Stimulated activated naive CD8-positive, alpha-beta T cell treated with anti-CD3 and anti-CD28 coated beads, Interleukin-15, amount 100 ng/mL, for 72 hours (primary cell): ENCODE data around the gene LIG3.
A peak's percentile ranks its signal among the peaks of the same experiment; 100 is the strongest.

Experiments used
- ATAC-seq: fragments of 150-1000 bp; cut with Tn5 transposase; 2 replicates; pipeline ENCODE4 v1.10.0; 2021; ENCODE audit warnings: mild to moderate bottlenecking, moderate library complexity
- DNase-seq, 2 donors: peaks; one replicate each; pipeline ENCODE4 v3.0.0; 2021 to 2022
- H3K27ac Mint-ChIP-seq, 2 donors: one replicate each; pipeline ENCODE4 v1.8.0; 2022; ENCODE audit warnings: mild to moderate bottlenecking in 2 of 2, mixed read lengths in 2 of 2, moderate library complexity in 2 of 2
- H3K27me3 Mint-ChIP-seq: one replicate; pipeline ENCODE4 v1.8.0; 2022; ENCODE audit warnings: mixed read lengths
- H3K4me1 Mint-ChIP-seq: one replicate; pipeline ENCODE4 v1.8.0; 2022; ENCODE audit warnings: mild to moderate bottlenecking, mixed read lengths
- H3K4me3 Mint-ChIP-seq, 2 donors: one replicate each; pipeline ENCODE4 v1.8.0; 2022; ENCODE audit warnings: mild to moderate bottlenecking in 2 of 2, mixed read lengths in 2 of 2, moderate library complexity in 1 of 2
- H3K9me3 Mint-ChIP-seq, 2 donors: one replicate each; pipeline ENCODE4 v1.8.0; 2022; ENCODE audit warnings: mixed read lengths in 2 of 2

LIG3 gene

GRCh38 chr17:35048685-35049379 lies 68.5 kb downstream of the LIG3 start:
- Mint-ChIP-seq H3K27ac (peak overlapping the region in 1 of 2 donors; percentile 13), H3K27me3 (no peaks in the 10 kb centered on the region), H3K4me3 (peak overlapping the region; percentile 16 to 27), H3K9me3 (no peaks in the 10 kb centered on the region), H3K4me1 (peaks cover 81% of the 10 kb centered on the region)
- ATAC-seq, result no peak
- DNase-seq, result no peak

GRCh38 chr17:35050170-35050569 lies 69.9 kb downstream of the LIG3 start:
- no peaks in the 10 kb centered on the region for H3K27me3 Mint-ChIP-seq
- no peak for DNase-seq
- peak overlapping the region; percentile 12 to 34 for H3K4me3 Mint-ChIP-seq
- H3K27ac Mint-ChIP-seq, result peak overlapping the region; percentile 10 to 81
- no peaks in the 10 kb centered on the region for H3K9me3 Mint-ChIP-seq
- peaks cover 75% of the 10 kb centered on the region for H3K4me1 Mint-ChIP-seq
- no peak for ATAC-seq

GRCh38 chr17:35051183-35051578 lies 70.9 kb downstream of the LIG3 start:
- peak; percentile 61 for ATAC-seq
- H3K4me1 Mint-ChIP-seq, result peaks cover 72% of the 10 kb centered on the region
- no peaks in the 10 kb centered on the region for H3K27me3 Mint-ChIP-seq
- DNase-seq, result no peak
- peak overlapping the region; percentile 51 to 74 for H3K4me3 Mint-ChIP-seq
- H3K27ac Mint-ChIP-seq, result peak overlapping the region; percentile 84 to 93
- no peaks in the 10 kb centered on the region for H3K9me3 Mint-ChIP-seq

GRCh38 chr17:35051579-35052240 lies 71.4 kb downstream of the LIG3 start:
- Mint-ChIP-seq H3K9me3 (no peaks in the 10 kb centered on the region), H3K27me3 (no peaks in the 10 kb centered on the region), H3K27ac (peak overlapping the region; percentile 84 to 93), H3K4me3 (peak overlapping the region; percentile 51 to 74), H3K4me1 (peaks cover 72% of the 10 kb centered on the region)
- no peak for DNase-seq
- peak; percentile 62 for ATAC-seq

GRCh38 chr17:35052241-35052610 lies 71.9 kb downstream of the LIG3 start:
- peak overlapping the region in 1 of 2 donors; percentile 93 for H3K27ac Mint-ChIP-seq
- no peak for ATAC-seq
- peaks cover 68% of the 10 kb centered on the region for H3K4me1 Mint-ChIP-seq
- H3K9me3 Mint-ChIP-seq, result no peaks in the 10 kb centered on the region
- no peaks in the 10 kb centered on the region for H3K27me3 Mint-ChIP-seq
- peak overlapping the region; percentile 51 to 74 for H3K4me3 Mint-ChIP-seq
- no peak for DNase-seq

- DNase-seq (no peak), ATAC-seq (no peak)
- H3K9me3 Mint-ChIP-seq, result no peaks in the 10 kb centered on the region
- H3K27me3 Mint-ChIP-seq, result no peaks in the 10 kb centered on the region
- peaks cover 67% of the 10 kb centered on the region for H3K4me1 Mint-ChIP-seq
- H3K4me3 Mint-ChIP-seq, result no peak overlapping the region
- peak overlapping the region in 1 of 2 donors; percentile 6 for H3K27ac Mint-ChIP-seq
Observed at GRCh38 chr17:35052780-35053179, 72.5 kb downstream of the LIG3 start.

DNA sequence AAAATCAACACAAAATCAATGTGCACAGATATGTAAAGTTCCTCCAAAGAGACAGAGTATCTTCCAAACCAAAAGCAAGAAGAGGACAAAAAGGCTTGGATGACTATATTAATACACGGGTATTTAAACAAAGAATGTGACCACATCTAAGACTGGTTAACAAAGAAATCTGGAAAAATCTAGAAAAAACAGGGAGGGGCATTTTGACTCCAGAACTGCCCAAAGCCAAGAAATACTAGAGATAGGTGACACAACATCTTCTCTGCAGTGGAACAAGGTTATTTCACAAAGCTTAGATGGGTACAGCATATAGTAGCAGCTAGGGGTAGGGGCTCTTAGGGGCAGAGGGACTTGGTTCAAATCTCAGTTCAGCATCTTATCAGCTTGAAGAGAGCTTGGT lies 72.9 kb downstream of the LIG3 start:
- ATAC-seq, result no peak
- no peak for DNase-seq
- no peak overlapping the region for H3K27ac Mint-ChIP-seq
- H3K4me3 Mint-ChIP-seq, result no peak overlapping the region
- peaks cover 66% of the 10 kb centered on the region for H3K4me1 Mint-ChIP-seq
- H3K9me3 Mint-ChIP-seq, result no peaks in the 10 kb centered on the region
- no peaks in the 10 kb centered on the region for H3K27me3 Mint-ChIP-seq

GRCh38 chr17:35056013-35056412 lies 75.7 kb downstream of the LIG3 start:
- H3K4me1 Mint-ChIP-seq, result peaks cover 52% of the 10 kb centered on the region
- no peak overlapping the region for H3K4me3 Mint-ChIP-seq
- ATAC-seq, result no peak
- H3K9me3 Mint-ChIP-seq, result no peaks in the 10 kb centered on the region
- H3K27me3 Mint-ChIP-seq, result no peaks in the 10 kb centered on the region
- H3K27ac Mint-ChIP-seq, result no peak overlapping the region
- no peak for DNase-seq

DNA sequence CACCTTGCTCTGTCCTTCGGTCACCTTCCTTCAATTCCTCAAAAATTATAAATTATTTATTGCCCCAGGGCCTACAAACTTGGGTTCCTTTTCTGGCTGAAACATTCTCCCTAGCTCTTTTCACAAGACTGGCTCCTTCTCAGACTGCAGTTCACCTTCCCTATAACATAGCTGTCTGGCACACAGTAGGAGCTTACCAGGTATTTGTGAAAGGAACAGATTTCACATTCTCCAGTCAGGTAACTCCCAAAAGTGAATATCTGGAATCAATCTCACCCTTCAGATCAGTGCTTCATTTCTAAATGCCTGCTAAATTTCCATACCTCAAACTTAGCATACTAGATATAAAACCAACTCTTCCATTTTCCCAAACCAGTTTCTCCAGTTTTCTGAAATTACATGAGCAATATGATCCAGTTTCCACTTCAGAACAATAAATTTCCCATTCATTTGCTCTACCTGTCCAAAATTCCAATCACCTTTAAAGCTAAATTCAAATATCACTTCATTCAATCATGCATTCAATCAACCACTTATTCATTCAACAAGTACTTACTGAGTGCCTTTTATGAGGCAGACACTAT lies 77.1 kb downstream of the LIG3 start:
- no peak overlapping the region for H3K27ac Mint-ChIP-seq

More for the DNA sequence above, 77.1 kb downstream of the LIG3 start:
- no peaks in the 10 kb centered on the region for H3K27me3 Mint-ChIP-seq
- H3K4me1 Mint-ChIP-seq, result peaks cover 45% of the 10 kb centered on the region
- ATAC-seq, result no peak
- no peak for DNase-seq
- no peak overlapping the region for H3K4me3 Mint-ChIP-seq
- no peaks in the 10 kb centered on the region for H3K9me3 Mint-ChIP-seq
